T47D (cell line): ENCODE results near the gene TTC14.

Source experiments
- DNase-seq, 2 experiments: peaks; one replicate each; pipeline versions ENCODE4 v3.0.0 to v3.0.0-alpha.2; 2011 to 2012; ENCODE audit warnings: low read depth in 1 of 2, low spot score in 1 of 2
- JUND ChIP-seq: IDR thresholded peaks from 2 replicates; pipeline ENCODE4 v1.6.1; 2012; ENCODE audit warnings: low read depth
- in situ Hi-C: cut with HindIII; loops from 2 replicates; pipeline ENCODE4 v1.10.0; 2016; ENCODE audit warnings: low sequenced_read_pairs, low pct_unique_long_range_greater_than_20kb

The TTC14 gene

DNA sequence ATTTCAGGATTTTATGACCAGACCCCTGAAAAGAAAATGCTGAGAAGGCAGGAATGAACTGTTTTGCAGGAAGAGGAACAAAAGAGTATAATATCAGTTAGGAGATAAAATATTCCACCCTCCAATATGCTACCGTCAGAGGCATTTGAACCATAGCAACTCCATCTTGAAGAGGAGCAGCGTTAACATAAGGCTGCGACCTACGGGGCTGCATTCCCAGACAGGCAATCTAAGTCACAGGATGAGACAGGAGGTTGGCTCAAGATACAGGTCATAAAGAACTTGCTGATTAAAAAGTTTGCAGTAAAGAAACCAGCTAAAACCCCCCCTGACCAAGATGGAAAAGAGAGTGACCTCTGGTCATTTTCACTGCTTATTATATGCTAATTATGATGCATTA lies 54.4 kb downstream of the TTC14 start:
- no peak for DNase-seq
- in situ Hi-C loops, result no loop called here
- TF ChIP-seq JUND, result no peak

DNA sequence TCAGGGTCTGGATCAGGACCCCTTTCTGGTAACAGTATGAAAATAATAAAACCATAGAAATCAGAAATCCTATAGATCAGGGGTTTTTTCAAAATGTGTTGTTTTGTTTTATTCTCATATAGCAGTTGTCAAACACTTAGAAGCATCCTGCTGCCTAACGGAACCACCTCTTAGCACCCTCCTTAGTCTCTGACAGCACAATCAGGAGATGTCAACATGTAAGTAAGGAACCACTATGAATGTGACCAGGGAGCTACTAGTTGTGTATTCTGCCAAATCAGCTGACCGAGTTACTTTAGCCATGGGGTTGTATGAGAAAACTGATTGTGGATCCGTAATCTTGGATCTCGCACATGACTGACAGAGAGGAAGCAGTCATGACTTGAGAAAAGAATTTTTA lies 55.1 kb downstream of the TTC14 start:
- DNase-seq, result no peak
- no peak for TF ChIP-seq JUND
- in situ Hi-C loops, result no loop called here
